GM13977 (cell line): ENCODE data around the gene PPM1H.

Experiments used
- DNase-seq: peaks from one replicate; pipeline ENCODE4 v3.0.0; 2012; ENCODE audit warnings: low spot score
- CTCF ChIP-seq: IDR thresholded peaks from 2 replicates; pipeline ENCODE4 v1.5.1; 2012; ENCODE audit warnings: mild to moderate bottlenecking, control low read depth; ENCODE audit not compliant: insufficient read depth; ENCODE audit errors: extremely low read depth, missing control alignments
- in situ Hi-C: fragments of 300-500 bp; cut with MboI; formaldehyde crosslinking; loops from one replicate; pipeline ENCODE4 v1.12.0; 2022; ENCODE audit warnings: low sequenced_read_pairs, low pct_unique_long_range_greater_than_20kb, mixed read lengths, inconsistent platforms; ENCODE audit not compliant: unreplicated experiment

The PPM1H gene

GRCh38 chr12:62899568-62900390, 35.2 kb downstream of the PPM1H start:
- in situ Hi-C loops, result no loop called here
- no peak for TF ChIP-seq CTCF
- DNase-seq, result no peak

GRCh38 chr12:62898526-62898925, 36.4 kb downstream of the PPM1H start:
- DNase-seq, result no peak
- no peak for TF ChIP-seq CTCF
- in situ Hi-C loops, result no loop called here

GRCh38 chr12:62895351-62895877, 39.5 kb downstream of the PPM1H start:
- no peak for DNase-seq
- no peak for TF ChIP-seq CTCF
- in situ Hi-C loops, result no loop called here

- DNase-seq, result no peak
- in situ Hi-C loops, result no loop called here
Observed at GRCh38 chr12:62893276-62893675, 41.7 kb downstream of the PPM1H start.

GRCh38 chr12:62891805-62892549, 43.0 kb downstream of the PPM1H start:
- no peak for TF ChIP-seq CTCF
- DNase-seq, result no peak
- in situ Hi-C loops, result no loop called here

More at GRCh38 chr12:62893276-62893675, 41.7 kb downstream of the PPM1H start:
- no peak for TF ChIP-seq CTCF

- in situ Hi-C loops, result no loop called here
- no peak for TF ChIP-seq CTCF
- DNase-seq, result no peak
Observed at GRCh38 chr12:62888454-62889110, 46.4 kb downstream of the PPM1H start.
